Tibial artery (tissue), 4 donors: ENCODE results near the gene ATRNL1.
A peak's percentile ranks its signal among the peaks of the same experiment; 100 is the strongest.
"Not testable (repeated sequence)": the region's sequence is repeated elsewhere in the genome, so short reads cannot be mapped to it uniquely, and the experiment has no call there.

ENCODE experiments used
- DNase-seq, 2 donors: peaks; one replicate each; pipeline ENCODE4 v3.0.0-alpha.2; 2019
- H3K27ac ChIP-seq, 2 donors: fragments of 200-600 bp; sonication (generic) in 1 of 2; 1 replicate in 1 of 2; 2 replicates in 1 of 2; pipeline ENCODE4 v1.5.1; 2018 to 2019; ENCODE audit warnings: mild to moderate bottlenecking in 1 of 2
- H3K27me3 ChIP-seq, 2 donors: fragments of 200-600 bp; sonication (generic) in 1 of 2; one replicate each; pipeline versions ENCODE4 v1.5.1 to v1.6.0; 2016 to 2019
- H3K36me3 ChIP-seq, 3 donors: fragments of 200-600 bp; sonication (generic) in 2 of 3; one replicate each; pipeline ENCODE4 v1.5.1; 2016 to 2019; ENCODE audit warnings: mild to moderate bottlenecking in 2 of 3
- H3K4me1 ChIP-seq, 4 donors: fragments of 200-600 bp; sonication (generic) in 2 of 4; 1 replicate in 3 of 4; 2 replicates in 1 of 4; pipeline ENCODE4 v1.5.1; 2016 to 2019
- H3K4me3 ChIP-seq, 2 donors: fragments of 200-600 bp; sonication (generic) in 1 of 2; 1 replicate in 1 of 2; 2 replicates in 1 of 2; pipeline ENCODE4 v1.5.1; 2018 to 2019; ENCODE audit warnings: mild to moderate bottlenecking in 2 of 2
- H3K9me3 ChIP-seq, 3 donors: fragments of 200-600 bp; sonication (generic) in 1 of 3; one replicate each; pipeline ENCODE4 v1.5.1; 2016 to 2019
- intact Hi-C: fragments of 100-400 bp; cut with DNase I; formaldehyde crosslinking; loops from one replicate; pipeline ENCODE4 v1.15.0; 2023; ENCODE audit warnings: low total_unique reads
- TF ChIP-seq, protein P1 (sequence below), 2 experiments: fragments of 200-600 bp in 1 of 2; fragments of 450-650 bp in 1 of 2; IDR thresholded peaks; one replicate each; pipeline ENCODE4 v1.5.1; 2017 to 2019; ENCODE audit warnings: antibody characterized with exemption in 2 of 2, mild to moderate bottlenecking in 1 of 2, moderate library complexity in 1 of 2

The ATRNL1 gene

DNA sequence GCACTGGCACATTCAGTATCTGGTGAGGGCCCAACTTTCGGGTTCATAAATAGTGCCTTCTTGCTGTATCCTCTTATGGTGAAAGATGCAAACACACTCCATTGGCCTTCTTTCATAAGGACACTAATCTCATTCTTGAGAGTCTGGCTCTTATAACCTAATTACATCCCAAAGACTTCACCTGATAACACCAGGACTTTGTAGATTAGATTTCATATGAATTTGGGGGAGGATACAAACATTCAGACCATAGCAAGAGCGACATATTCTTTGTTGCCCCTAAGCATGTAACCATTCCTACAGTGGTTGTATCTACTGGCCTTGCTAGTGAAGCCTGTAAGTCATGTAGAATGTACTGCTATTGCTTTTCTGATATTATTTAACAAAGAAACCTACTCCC, 654.6 kb downstream of the ATRNL1 start:
- no peak overlapping the region for H3K4me3 ChIP-seq
- intact Hi-C loops, result no loop called here
- no peaks in the 10 kb centered on the region for H3K27me3 ChIP-seq
- TF ChIP-seq, protein P1, sequence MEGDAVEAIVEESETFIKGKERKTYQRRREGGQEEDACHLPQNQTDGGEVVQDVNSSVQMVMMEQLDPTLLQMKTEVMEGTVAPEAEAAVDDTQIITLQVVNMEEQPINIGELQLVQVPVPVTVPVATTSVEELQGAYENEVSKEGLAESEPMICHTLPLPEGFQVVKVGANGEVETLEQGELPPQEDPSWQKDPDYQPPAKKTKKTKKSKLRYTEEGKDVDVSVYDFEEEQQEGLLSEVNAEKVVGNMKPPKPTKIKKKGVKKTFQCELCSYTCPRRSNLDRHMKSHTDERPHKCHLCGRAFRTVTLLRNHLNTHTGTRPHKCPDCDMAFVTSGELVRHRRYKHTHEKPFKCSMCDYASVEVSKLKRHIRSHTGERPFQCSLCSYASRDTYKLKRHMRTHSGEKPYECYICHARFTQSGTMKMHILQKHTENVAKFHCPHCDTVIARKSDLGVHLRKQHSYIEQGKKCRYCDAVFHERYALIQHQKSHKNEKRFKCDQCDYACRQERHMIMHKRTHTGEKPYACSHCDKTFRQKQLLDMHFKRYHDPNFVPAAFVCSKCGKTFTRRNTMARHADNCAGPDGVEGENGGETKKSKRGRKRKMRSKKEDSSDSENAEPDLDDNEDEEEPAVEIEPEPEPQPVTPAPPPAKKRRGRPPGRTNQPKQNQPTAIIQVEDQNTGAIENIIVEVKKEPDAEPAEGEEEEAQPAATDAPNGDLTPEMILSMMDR (IDR thresholded peaks at IDR 0.05), result no peak
- no peak for DNase-seq
- no peaks in the 10 kb centered on the region for H3K9me3 ChIP-seq
- H3K36me3 ChIP-seq, result no peaks in the 10 kb centered on the region
- no peak overlapping the region for H3K27ac ChIP-seq
- H3K4me1 ChIP-seq, result no peaks in the 10 kb centered on the region

DNA sequence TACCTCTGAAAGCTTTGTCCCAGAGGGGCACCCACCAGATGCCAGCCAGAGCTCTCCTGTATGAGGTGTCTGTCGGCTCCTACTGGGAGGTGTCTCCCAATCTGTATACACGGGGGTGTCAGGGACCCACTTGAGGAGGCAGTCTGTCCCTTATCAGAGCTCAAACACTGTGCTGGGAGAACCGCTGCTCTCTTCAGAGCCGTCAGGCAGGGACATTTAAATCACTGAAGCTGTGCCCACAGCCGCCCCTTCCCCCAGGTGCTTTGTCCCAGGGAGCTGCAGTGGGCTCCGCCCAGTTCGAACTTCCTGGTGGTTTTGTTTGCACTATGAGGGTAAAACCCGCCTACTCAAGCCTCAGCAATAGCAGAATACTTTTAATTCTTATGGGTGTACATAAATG, 665.3 kb downstream of the ATRNL1 start:
- H3K36me3 ChIP-seq, H3K4me1 ChIP-seq, DNase-seq, H3K4me3 ChIP-seq, intact Hi-C loops, H3K27me3 ChIP-seq, H3K27ac ChIP-seq, H3K9me3 ChIP-seq: not testable (repeated sequence)

- no peak overlapping the region for H3K4me3 ChIP-seq
- no peak overlapping the region for H3K27ac ChIP-seq
- no peak for DNase-seq
- intact Hi-C loops, result loop anchor here (10.0 kb wide), 1 partner anchor 885 kb away; no protein-coding TSS in a partner anchor
- H3K9me3 ChIP-seq, result no peaks in the 10 kb centered on the region
- TF ChIP-seq, protein P1 (IDR thresholded peaks at IDR 0.05), result no peak
- no peaks in the 10 kb centered on the region for H3K36me3 ChIP-seq
- H3K27me3 ChIP-seq, result no peaks in the 10 kb centered on the region
- peaks cover 0 to 9% (median 1%) of the 10 kb centered on the region in 4 donors for H3K4me1 ChIP-seq
These were observed 667.0 kb downstream of the ATRNL1 start for GRCh38 chr10:115760131-115760530.

DNA sequence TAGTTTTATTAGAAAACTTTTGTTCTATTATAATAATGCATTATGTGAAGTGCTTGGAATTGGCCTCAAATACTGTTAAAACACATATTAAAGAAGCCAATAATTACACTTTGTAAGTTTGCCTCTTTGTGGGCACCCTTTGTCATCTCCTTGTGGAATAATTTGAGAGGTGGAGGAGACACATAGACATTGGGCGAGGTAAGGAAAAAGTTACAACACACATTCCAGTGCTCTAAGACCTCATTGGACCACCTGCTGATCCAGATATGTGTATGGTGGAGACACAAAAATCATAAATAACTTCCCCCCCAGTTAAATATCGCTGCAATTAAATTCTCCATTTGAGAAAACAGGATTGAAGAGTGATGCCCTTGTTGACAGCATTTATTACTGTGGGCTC, 668.0 kb downstream of the ATRNL1 start:
- H3K36me3 ChIP-seq, result no peaks in the 10 kb centered on the region
- H3K4me1 ChIP-seq, result peaks cover 0 to 9% (median 1%) of the 10 kb centered on the region in 4 donors
- H3K4me3 ChIP-seq, result no peak overlapping the region
- DNase-seq, result no peak
- intact Hi-C loops, result loop anchor here (10.0 kb wide), 1 partner anchor 886 kb away; no protein-coding TSS in a partner anchor
- H3K27ac ChIP-seq, result no peak overlapping the region
- TF ChIP-seq, protein P1 (IDR thresholded peaks at IDR 0.05), result no peak
- no peaks in the 10 kb centered on the region for H3K9me3 ChIP-seq
- H3K27me3 ChIP-seq, result no peaks in the 10 kb centered on the region

DNA sequence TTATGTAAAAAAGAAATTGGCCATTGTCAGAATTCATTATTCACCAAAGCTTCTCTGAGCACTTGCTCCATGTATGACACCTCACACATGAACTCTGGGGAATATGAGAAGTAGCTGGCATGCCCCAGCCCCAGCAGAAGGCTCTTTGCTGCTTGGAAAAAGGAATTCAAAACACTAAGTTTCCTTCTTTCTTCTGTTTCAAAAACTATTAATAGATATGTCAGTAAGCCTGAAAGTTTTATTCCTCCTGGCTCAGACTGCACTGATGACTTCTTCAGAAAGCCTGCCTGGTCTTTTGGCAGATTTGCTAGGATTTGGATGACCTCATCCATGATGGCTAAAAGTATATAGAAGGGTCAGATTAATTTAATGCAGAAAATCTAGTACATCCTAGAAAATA, 668.9 kb downstream of the ATRNL1 start:
- intact Hi-C loops, result loop anchor here (10.0 kb wide), 1 partner anchor 887 kb away; no protein-coding TSS in a partner anchor
- TF ChIP-seq, protein P1 (IDR thresholded peaks at IDR 0.05), result no peak
- H3K4me3 ChIP-seq, result no peak overlapping the region
- peaks cover 0 to 9% (median 1%) of the 10 kb centered on the region in 4 donors for H3K4me1 ChIP-seq
- peak overlapping the region in 1 of 2 donors; percentile 26 for H3K27ac ChIP-seq
- no peaks in the 10 kb centered on the region for H3K27me3 ChIP-seq
- H3K9me3 ChIP-seq, result no peaks in the 10 kb centered on the region
- DNase-seq, result no peak
- H3K36me3 ChIP-seq, result no peaks in the 10 kb centered on the region

GRCh38 chr10:115771755-115772154, 678.6 kb downstream of the ATRNL1 start:
- TF ChIP-seq, protein P1 (IDR thresholded peaks at IDR 0.05), result no peak
- Histone ChIP-seq H3K27me3 (no peaks in the 10 kb centered on the region), H3K36me3 (no peaks in the 10 kb centered on the region), H3K4me1 (peaks cover 0 to 23% (median 3%) of the 10 kb centered on the region in 4 donors), H3K4me3 (no peak overlapping the region), H3K27ac (no peak overlapping the region), H3K9me3 (no peaks in the 10 kb centered on the region)
- DNase-seq, result no peak
- intact Hi-C loops, result no loop called here
